HCT116 (cell line): ENCODE results near the gene GNB1L. TPM values are rescaled to one million over a fixed set of nuclear protein-coding genes. Genes with fewer than 3 reads are reported as not detected.
A peak's percentile ranks its signal among the peaks of the same experiment; 100 is the strongest.

Source experiments
- ATAC-seq: fragments of 200-7000 bp; cut with Tn5 transposase; 2 replicates; pipeline ENCODE4 v1.9.1; 2020; ENCODE audit warnings: mild to moderate bottlenecking, moderate library complexity
- BruUV-seq: library from RNA; stranded (reverse); fragments of 400-500 nt; replicated peaks from 2 replicates; lab custom pipeline; 2021; lab: Mats Ljungman, UMichigan
- CTCF ChIA-PET: fragments of 300-600 bp; sonication (Branson Sonifier 250); formaldehyde crosslinking; loops from one replicate; lab custom pipeline; 2021; ENCODE audit warnings: antibody characterized with exemption; lab: Charles Lee
- POLR2A ChIA-PET: fragments of 300-600, 350-600 bp; sonication (Branson Sonifier 250); formaldehyde crosslinking; loops from one replicate; lab custom pipeline; 2021; ENCODE audit warnings: antibody characterized with exemption; lab: Charles Lee
- RAD21 ChIA-PET, 2 experiments: fragments of 300-600 bp; sonication (Branson Sonifier 250); formaldehyde crosslinking; loops; one replicate each; lab custom pipeline; 2023; ENCODE audit warnings: low total read pairs in 2 of 2; ENCODE audit not compliant: uncharacterized antibody in 2 of 2, unreplicated experiment in 2 of 2, low non-redundant PET in 1 of 2; lab: Charles Lee
- DNase-seq: peaks from one replicate; pipeline ENCODE4 v3.0.0-alpha.2; 2010; ENCODE audit warnings: low read depth, low spot score
- H2AFZ ChIP-seq: fragments of 200-600 bp; shearing (Covaris generic), sonication (generic); 2 replicates; pipeline ENCODE4 v1.6.1; 2017; ENCODE audit warnings: low read depth, mixed run types, mixed read lengths, antibody characterized with exemption, low read length; ENCODE audit not compliant: poor library complexity, severe bottlenecking
- H3K27ac ChIP-seq: 2 replicates; pipeline ENCODE4 v1.5.1; 2012; ENCODE audit warnings: low read depth, low read length
- H3K27me3 ChIP-seq: fragments of 200-600 bp; sonication (generic); 2 replicates; pipeline ENCODE4 v1.6.1; 2016; ENCODE audit warnings: mixed run types, low read length, mixed read lengths; ENCODE audit not compliant: insufficient read depth
- H3K36me3 ChIP-seq, 2 experiments: fragments of 200-500 bp in 1 of 2; fragments of 200-600 bp in 1 of 2; sonication (Bioruptor generic) in 1 of 2; sonication (generic) in 1 of 2; 2 replicates each; pipeline versions ENCODE4 v1.5.1 to v1.6.1; 2014 to 2016; ENCODE audit warnings: low read length in 2 of 2, inconsistent platforms in 1 of 2, mixed read lengths in 1 of 2, mixed run types in 1 of 2; ENCODE audit not compliant: insufficient read depth in 2 of 2, control insufficient read depth in 1 of 2
- H3K4me1 ChIP-seq, 2 experiments: fragments of 200-600 bp in 1 of 2; sonication (generic) in 1 of 2; 2 replicates each; pipeline versions ENCODE4 v1.5.1 to v1.6.1; 2012 to 2017; ENCODE audit warnings: low read length in 2 of 2, inconsistent platforms in 1 of 2, mild to moderate bottlenecking in 1 of 2, mixed read lengths in 1 of 2, mixed run types in 1 of 2, moderate library complexity in 1 of 2; ENCODE audit not compliant: insufficient read depth in 2 of 2, control insufficient read depth in 1 of 2
- H3K4me2 ChIP-seq: fragments of 200-600 bp; sonication (generic); 2 replicates; pipeline ENCODE4 v1.6.1; 2017; ENCODE audit warnings: mixed run types, low read length, mixed read lengths
- H3K4me3 ChIP-seq, 2 experiments: fragments of 200-600 bp in 1 of 2; sonication (generic) in 1 of 2; replicated peaks in 1 of 2; 2 replicates each; pipeline ENCODE4 v1.5.1; 2011 to 2016; ENCODE audit warnings: low read length in 2 of 2, control low read depth in 1 of 2, low read depth in 1 of 2, mild to moderate bottlenecking in 1 of 2, mixed read lengths in 1 of 2, mixed run types in 1 of 2
- H3K79me2 ChIP-seq: fragments of 200-600 bp; sonication (generic); 2 replicates; pipeline ENCODE4 v1.6.1; 2017; ENCODE audit warnings: mild to moderate bottlenecking, mixed run types, low read length, moderate library complexity, mixed read lengths; ENCODE audit not compliant: insufficient read depth
- H3K9ac ChIP-seq: fragments of 200-600 bp; sonication (generic); 2 replicates; pipeline ENCODE4 v1.6.1; 2016; ENCODE audit warnings: low read length, mixed read lengths
- H3K9me2 ChIP-seq: fragments of 200-600 bp; sonication (generic), shearing (Covaris generic); 2 replicates; pipeline ENCODE4 v1.6.1; 2017; ENCODE audit warnings: mixed run types, mild to moderate bottlenecking, moderate library complexity; ENCODE audit not compliant: insufficient read depth
- H3K9me3 ChIP-seq, 2 experiments: fragments of 200-500 bp in 1 of 2; fragments of 200-600 bp in 1 of 2; sonication (Bioruptor generic) in 1 of 2; sonication (generic) in 1 of 2; 2 replicates each; pipeline ENCODE4 v1.6.1; 2014 to 2017; ENCODE audit warnings: low read length in 2 of 2, mixed read lengths in 2 of 2, inconsistent platforms in 1 of 2, low read depth in 1 of 2, mild to moderate bottlenecking in 1 of 2, mixed run types in 1 of 2, moderate library complexity in 1 of 2; ENCODE audit not compliant: control insufficient read depth in 1 of 2, insufficient read depth in 1 of 2
- H4K20me1 ChIP-seq: fragments of 200-600 bp; sonication (generic), shearing (Covaris generic); 2 replicates; pipeline ENCODE4 v1.6.1; 2017; ENCODE audit warnings: mixed run types, mild to moderate bottlenecking, moderate library complexity; ENCODE audit not compliant: insufficient read depth
- ATF3 ChIP-seq: IDR thresholded peaks from 2 replicates; pipeline ENCODE4 v1.6.1; 2012
- CBX3 ChIP-seq: IDR thresholded peaks from 2 replicates; pipeline ENCODE4 v1.6.1; 2012; ENCODE audit warnings: low read depth
- CEBPB ChIP-seq: IDR thresholded peaks from 2 replicates; pipeline ENCODE4 v1.6.1; 2012; ENCODE audit warnings: low read depth
- CTCF ChIP-seq, 3 experiments: fragments of 200-600 bp in 1 of 3; sonication (generic) in 1 of 3; IDR thresholded peaks in 2 of 3; conservative IDR thresholded peaks in 1 of 3; 2 replicates each; pipeline ENCODE4 v1.5.1; 2012 to 2017; ENCODE audit warnings: low read depth in 2 of 3, low read length in 2 of 3, antibody characterized with exemption in 1 of 3, borderline replicate concordance in 1 of 3, control low read depth in 1 of 3, mild to moderate bottlenecking in 1 of 3, mixed read lengths in 1 of 3, mixed run types in 1 of 3, moderate library complexity in 1 of 3; ENCODE audit not compliant: insufficient read depth in 1 of 3
- EGR1 ChIP-seq: IDR thresholded peaks from 2 replicates; pipeline ENCODE4 v1.6.1; 2012; ENCODE audit warnings: low read depth
- ELF1 ChIP-seq: IDR thresholded peaks from 2 replicates; pipeline ENCODE4 v1.6.1; 2012; ENCODE audit warnings: low read depth, borderline replicate concordance
- EZH2 ChIP-seq: fragments of 200-600 bp; sonication (generic); IDR thresholded peaks from 2 replicates; pipeline ENCODE4 v1.6.1; 2017; ENCODE audit warnings: antibody characterized with exemption, mixed run types
- EZH2phosphoT487 ChIP-seq: fragments of 200-600 bp; IDR thresholded peaks from 2 replicates; pipeline ENCODE4 v1.6.1; 2018; ENCODE audit warnings: antibody characterized with exemption, borderline replicate concordance
- FOSL1 ChIP-seq: IDR thresholded peaks from 2 replicates; pipeline ENCODE4 v1.6.1; 2012; ENCODE audit warnings: low read depth
- JUND ChIP-seq: IDR thresholded peaks from 2 replicates; pipeline ENCODE4 v1.6.1; 2012
- MAX ChIP-seq: IDR thresholded peaks from 2 replicates; pipeline ENCODE4 v1.6.1; 2012
- POLR2A ChIP-seq: IDR thresholded peaks from 2 replicates; pipeline ENCODE4 v1.7.0; 2011; ENCODE audit warnings: borderline replicate concordance; ENCODE audit not compliant: insufficient read depth, insufficient read length; ENCODE audit errors: extremely low read depth
- POLR2AphosphoS5 ChIP-seq: IDR thresholded peaks from 2 replicates; pipeline ENCODE4 v1.6.1; 2011; ENCODE audit warnings: mild to moderate bottlenecking, low read depth, low read length, moderate library complexity
- RAD21 ChIP-seq: IDR thresholded peaks from 2 replicates; pipeline ENCODE4 v1.6.1; 2012; ENCODE audit warnings: low read depth, mild to moderate bottlenecking
- REST ChIP-seq: IDR thresholded peaks from 2 replicates; pipeline ENCODE4 v1.6.1; 2012; ENCODE audit warnings: low read depth
- SIN3A ChIP-seq: IDR thresholded peaks from 2 replicates; pipeline ENCODE4 v1.6.1; 2012; ENCODE audit warnings: low read depth
- SP1 ChIP-seq: IDR thresholded peaks from 2 replicates; pipeline ENCODE4 v1.6.1; 2012; ENCODE audit warnings: low read depth
- TCF7L2 ChIP-seq: IDR thresholded peaks from 2 replicates; pipeline ENCODE4 v1.7.0; 2011; ENCODE audit warnings: borderline replicate concordance, inconsistent platforms; ENCODE audit not compliant: insufficient read depth, insufficient read length; ENCODE audit errors: extremely low read depth
- YY1 ChIP-seq: IDR thresholded peaks from 2 replicates; pipeline ENCODE4 v1.6.1; 2011; ENCODE audit warnings: low read length, low read depth, moderate library complexity, mild to moderate bottlenecking; ENCODE audit not compliant: insufficient replicate concordance; ENCODE audit errors: extremely low read depth
- ZFX ChIP-seq: fragments of 450-650 bp; IDR thresholded peaks from 2 replicates; pipeline ENCODE4 v1.6.1; 2017
- ZNF274 ChIP-seq: fragments of 200-500 bp; sonication (Bioruptor generic); IDR thresholded peaks from 2 replicates; pipeline ENCODE4 v1.6.1; 2014; ENCODE audit warnings: mild to moderate bottlenecking, low read depth, low read length, inconsistent platforms
- intact Hi-C: fragments of 100-400 bp; cut with micrococcal nuclease; formaldehyde crosslinking; loops from 2 replicates; pipeline ENCODE4 v1.10.0; 2022
- total RNA-seq: library from RNA; stranded (reverse); gene quantifications from one replicate; pipeline ENCODE4 v1.2.1, GENCODE V29; 2021; ENCODE audit not compliant: unreplicated experiment

Gene GNB1L
- total RNA-seq, 1 experiment from 2014 or later, result 12.1 TPM

GRCh38 chr22:19848298-19849224 is 6.1 kb downstream of the GNB1L start:
- Histone ChIP-seq H3K9me3 (peaks cover 0 to 4% of the 10 kb centered on the region in 2 experiments; a peak in 1 of 4 replicates), H3K9me2 (no peaks in the 10 kb centered on the region), H4K20me1 (peaks cover 3% of the 10 kb centered on the region; the same call in 1 of the 2 replicates), H3K79me2 (peaks cover 58% of the 10 kb centered on the region), H3K4me1 (peaks cover 54 to 56% of the 10 kb centered on the region in 2 experiments), H3K4me3 (peak overlapping the region in 1 of 2 experiments; percentile 28; a peak in 2 of 4 replicates), H2AFZ (no peak overlapping the region), H3K4me2 (peak overlapping the region; percentile 72), H3K36me3 (peaks cover 14 to 24% of the 10 kb centered on the region in 2 experiments; a peak in 3 of 4 replicates), H3K9ac (peak overlapping the region; percentile 45), H3K27ac (peak overlapping the region; percentile 78), H3K27me3 (no peaks in the 10 kb centered on the region)
- no TSS peak for BruUV-seq
- ATAC-seq, result peak; percentile 74
- CTCF ChIA-PET, result no interaction called here
- intact Hi-C loops, result no loop called here
- RAD21 ChIA-PET, result interaction anchor here in 1 of 2 experiments (0.8 kb wide), 1 partner anchor 118 kb away, joined by 3 read pairs; no protein-coding TSS in a partner anchor
- POLR2A ChIA-PET, result no interaction called here
- DNase-seq, result peak; percentile 32
- TF ChIP-seq ELF1 (no peak), SIN3A (peak; percentile 47; the same call in 1 of the 2 replicates), FOSL1 (peak; percentile 68; the same call in 1 of the 2 replicates), POLR2AphosphoS5 (peak; percentile 65), EZH2phosphoT487 (no peak), JUND (peak; percentile 76), SP1 (peak; percentile 65), REST (no peak), CEBPB (no peak), ATF3 (no peak), ZFX (no peak), CTCF (IDR thresholded peaks at IDR 0.05 in 2 of 3, conservative IDR thresholded peaks at IDR 0.05 in 1 of 3; ENCODE audit: borderline replicate concordance in 1 of 3, insufficient read depth in 1 of 3, low read depth in 2 of 3, low read length in 2 of 3) (no peak), EGR1 (no peak), EZH2 (no peak), YY1 (no peak), RAD21 (no peak), POLR2A (no peak), TCF7L2 (no peak), ZNF274 (no peak), MAX (peak; percentile 56), CBX3 (no peak; the same call in 1 of the 2 replicates)
